Skeletal muscle tissue (tissue), 4 donors: ENCODE results near the gene TNRC18. TPM values are rescaled to one million over a fixed set of nuclear protein-coding genes. Genes with fewer than 3 reads are reported as not detected.
"Not testable (repeated sequence)": the region's sequence is repeated elsewhere in the genome, so short reads cannot be mapped to it uniquely, and the experiment has no call there.

Experiments
- H3K27ac ChIP-seq: one replicate; pipeline ENCODE4 v1.7.0; 2013; ENCODE audit warnings: mild to moderate bottlenecking, low read depth, low read length, inconsistent platforms
- H3K27me3 ChIP-seq, 3 donors: one replicate each; pipeline ENCODE4 v1.7.0; 2013; ENCODE audit warnings: low read length in 3 of 3; ENCODE audit not compliant: control insufficient read depth in 3 of 3, insufficient read depth in 3 of 3
- H3K36me3 ChIP-seq, 3 donors: one replicate each; pipeline ENCODE4 v1.7.0; 2013; ENCODE audit warnings: low read length in 3 of 3; ENCODE audit not compliant: control insufficient read depth in 3 of 3, insufficient read depth in 3 of 3
- H3K4me1 ChIP-seq, 3 donors: one replicate each; pipeline ENCODE4 v1.7.0; 2013; ENCODE audit warnings: low read length in 3 of 3, mild to moderate bottlenecking in 3 of 3; ENCODE audit not compliant: control insufficient read depth in 3 of 3, insufficient read depth in 3 of 3
- H3K4me3 ChIP-seq, 3 donors: one replicate each; pipeline ENCODE4 v1.7.0; 2013; ENCODE audit warnings: low read length in 3 of 3
- H3K9ac ChIP-seq, 3 donors: one replicate each; pipeline ENCODE4 v1.7.0; 2013; ENCODE audit warnings: low read length in 3 of 3, mild to moderate bottlenecking in 3 of 3, moderate library complexity in 2 of 3, low read depth in 1 of 3
- H3K9me3 ChIP-seq, 3 donors: one replicate each; pipeline ENCODE4 v1.7.0; 2013; ENCODE audit warnings: low read length in 3 of 3; ENCODE audit not compliant: control insufficient read depth in 3 of 3
- total RNA-seq: library from RNA; depleted of rRNA; stranded (reverse); fragments of >200 nt; gene quantifications from one replicate; pipeline ENCODE4 v1.2.3, GENCODE V29; 2014
- donor health status: Osteomylitis.

Gene TNRC18
- total RNA-seq, 1 donor from 2014 or later, result 25.6 TPM

DNA sequence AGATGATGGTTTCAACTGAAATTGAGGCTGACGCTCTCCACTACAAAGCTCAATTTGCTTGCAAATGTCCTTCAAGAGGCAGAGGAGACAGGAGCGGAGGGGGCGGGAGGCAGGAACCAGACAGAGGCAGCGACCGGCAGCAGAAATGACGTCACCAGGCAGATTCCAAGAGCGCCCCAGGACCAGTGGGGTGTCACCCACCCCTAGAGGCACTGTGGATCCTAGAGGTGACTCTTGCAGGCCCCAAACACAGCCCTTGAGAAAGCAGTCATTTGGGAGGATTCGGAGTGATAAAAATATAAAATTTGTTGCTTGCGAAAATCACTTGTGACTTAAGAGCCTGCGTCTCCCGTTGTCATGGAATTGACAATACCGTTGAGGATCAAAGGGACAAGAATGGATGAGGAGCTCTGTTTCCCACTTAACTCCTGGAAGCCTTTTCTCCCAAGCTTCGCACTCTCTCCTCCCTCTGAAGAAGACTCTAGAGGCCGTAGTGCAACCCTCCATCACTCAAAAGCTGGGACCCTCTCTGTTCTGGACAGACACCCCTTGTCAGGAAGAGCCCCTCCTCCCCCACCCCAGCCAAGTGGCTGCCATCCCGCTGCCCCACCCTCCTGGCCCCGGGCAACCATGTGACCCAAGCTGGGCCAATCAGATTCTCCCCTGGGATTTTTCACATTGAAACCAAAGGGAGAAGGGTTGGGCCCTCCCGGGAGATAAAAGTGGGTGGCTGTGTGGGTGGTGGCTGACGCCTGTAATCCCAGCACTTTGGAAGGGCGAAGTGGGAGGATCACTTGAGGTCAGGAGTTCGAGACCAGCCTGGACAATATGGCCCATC, 157.2 kb downstream of the TNRC18 start:
- Histone ChIP-seq H3K9ac (no peak overlapping the region), H3K4me1 (no peaks in the 10 kb centered on the region), H3K4me3 (no peak overlapping the region), H3K36me3 (no peaks in the 10 kb centered on the region), H3K27ac (no peak overlapping the region), H3K9me3 (no peaks in the 10 kb centered on the region), H3K27me3 (peaks cover 5 to 8% (median 6%) of the 10 kb centered on the region in 3 donors)

DNA sequence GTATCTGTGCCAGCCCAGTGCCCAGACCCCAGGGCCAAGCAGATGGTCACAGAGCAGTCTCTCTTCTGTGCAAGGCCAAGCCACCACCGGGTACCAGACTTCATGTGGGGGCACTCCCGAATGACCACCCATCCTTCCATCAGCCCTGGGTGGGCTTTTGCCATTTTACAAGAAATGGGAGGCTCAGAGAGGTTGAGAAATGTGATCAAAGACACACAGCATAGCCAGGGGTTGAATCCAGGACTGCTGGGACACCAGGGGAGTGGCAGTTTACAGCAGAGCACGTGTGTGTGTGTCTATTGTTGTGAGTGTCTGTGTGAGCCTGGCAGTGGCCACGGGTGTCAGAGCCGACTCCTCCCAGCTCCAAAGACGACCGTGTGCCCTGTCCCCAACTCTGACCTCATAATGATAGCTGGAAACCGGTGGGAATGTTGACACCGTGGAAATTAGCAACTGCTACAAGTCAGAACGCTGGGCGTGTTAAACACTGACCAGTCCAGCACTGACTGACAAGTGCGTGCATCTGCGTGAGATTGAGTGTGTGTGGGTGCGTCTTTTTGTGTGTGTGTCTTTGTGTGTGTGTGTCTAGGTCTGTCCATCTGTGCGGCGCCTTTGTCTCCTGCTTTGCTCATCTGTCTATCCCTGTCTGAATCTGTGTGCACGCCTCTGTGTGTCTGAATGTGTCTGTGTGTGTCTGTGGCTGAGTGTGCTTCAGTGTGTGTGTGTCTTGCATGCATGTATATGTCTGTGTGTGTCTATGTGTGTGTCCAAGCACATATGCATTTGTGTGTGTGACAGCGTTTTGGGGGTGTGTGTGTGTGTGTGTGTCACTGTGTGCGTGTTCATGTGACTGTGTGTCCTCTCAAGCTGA, 158.1 kb downstream of the TNRC18 start:
- Histone ChIP-seq H3K27ac (no peak overlapping the region), H3K9me3 (no peaks in the 10 kb centered on the region), H3K4me3 (no peak overlapping the region), H3K36me3 (no peaks in the 10 kb centered on the region), H3K4me1 (no peaks in the 10 kb centered on the region), H3K27me3 (peaks cover 5 to 8% (median 6%) of the 10 kb centered on the region in 3 donors), H3K9ac (no peak overlapping the region)

DNA sequence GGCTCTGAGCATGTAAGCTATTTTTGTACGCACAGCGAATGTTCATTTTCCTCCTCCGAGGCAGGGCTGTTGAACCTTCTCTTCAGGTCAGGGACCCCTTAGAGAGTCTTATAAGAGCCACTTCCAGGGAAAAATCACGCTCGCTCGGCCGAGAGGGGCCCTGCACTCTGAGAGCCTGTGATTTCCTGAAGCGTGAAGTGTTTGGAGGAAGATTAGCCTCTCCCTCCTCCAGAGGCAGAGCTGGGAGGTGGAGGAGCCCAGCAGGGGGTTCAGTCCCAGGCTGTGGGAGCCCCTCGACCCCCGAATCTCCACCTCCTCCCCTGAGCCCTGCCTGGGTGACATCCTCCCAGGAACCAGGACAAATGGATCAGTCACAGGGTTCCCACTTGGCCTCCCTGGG, 160.6 kb downstream of the TNRC18 start:
- H3K4me1 ChIP-seq, H3K36me3 ChIP-seq, H3K9me3 ChIP-seq, H3K4me3 ChIP-seq, H3K27me3 ChIP-seq, H3K9ac ChIP-seq, H3K27ac ChIP-seq: not testable (repeated sequence)

DNA sequence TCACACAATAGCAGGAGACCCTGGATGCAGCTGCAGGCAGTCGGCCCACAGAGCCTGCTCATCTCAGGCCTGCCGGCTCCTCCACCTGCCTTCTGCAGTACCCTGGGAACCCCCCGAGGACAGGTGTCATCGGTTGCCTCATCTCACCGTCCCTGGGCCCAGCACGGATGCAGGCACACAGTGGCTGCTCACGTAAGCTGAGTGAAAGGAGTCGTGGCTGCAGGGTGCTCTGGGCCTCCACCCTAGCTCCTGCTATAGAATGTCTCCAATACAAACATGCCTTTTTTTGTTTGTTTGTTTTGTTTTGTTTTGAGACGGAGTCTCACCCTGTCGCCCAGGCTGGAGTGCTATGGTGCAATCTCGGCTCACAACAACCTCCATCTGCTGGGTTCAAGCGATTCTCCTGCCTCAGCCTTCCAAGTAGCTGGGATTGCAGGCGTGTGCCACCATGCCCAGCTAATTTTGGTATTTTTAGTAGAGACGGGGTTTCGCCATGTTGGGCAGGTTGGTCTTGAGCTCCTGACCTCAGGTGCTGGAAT, 163.0 kb downstream of the TNRC18 start:
- H3K4me3 ChIP-seq, H3K9ac ChIP-seq, H3K9me3 ChIP-seq, H3K36me3 ChIP-seq, H3K27ac ChIP-seq, H3K4me1 ChIP-seq, H3K27me3 ChIP-seq: not testable (repeated sequence)

Other genes with a start within 250 kb of the TNRC18 start
- 30.3 TPM for gene WIPI2, start 233.6 kb downstream of the TNRC18 start, total RNA-seq
- gene SLC29A4, start 140.9 kb downstream of the TNRC18 start, total RNA-seq, result 6.3 TPM
- gene FBXL18, start 90.0 kb upstream of the TNRC18 start, total RNA-seq, result 2.6 TPM
- 779 TPM for gene ACTB, start 106.8 kb upstream of the TNRC18 start, total RNA-seq
- gene FSCN1, start 169.0 kb upstream of the TNRC18 start, total RNA-seq, result 110 TPM